Activated CD8-positive, alpha-beta memory T cell treated with anti-CD3 and anti-CD28 coated beads for 24 hours (primary cell): ENCODE data around the gene EIF3A.
"Not testable (repeated sequence)": the region's sequence is repeated elsewhere in the genome, so short reads cannot be mapped to it uniquely, and the experiment has no call there.

Experiments
- DNase-seq: peaks from one replicate; pipeline ENCODE4 v3.0.0-alpha.2; 2020

Gene EIF3A, protein sequence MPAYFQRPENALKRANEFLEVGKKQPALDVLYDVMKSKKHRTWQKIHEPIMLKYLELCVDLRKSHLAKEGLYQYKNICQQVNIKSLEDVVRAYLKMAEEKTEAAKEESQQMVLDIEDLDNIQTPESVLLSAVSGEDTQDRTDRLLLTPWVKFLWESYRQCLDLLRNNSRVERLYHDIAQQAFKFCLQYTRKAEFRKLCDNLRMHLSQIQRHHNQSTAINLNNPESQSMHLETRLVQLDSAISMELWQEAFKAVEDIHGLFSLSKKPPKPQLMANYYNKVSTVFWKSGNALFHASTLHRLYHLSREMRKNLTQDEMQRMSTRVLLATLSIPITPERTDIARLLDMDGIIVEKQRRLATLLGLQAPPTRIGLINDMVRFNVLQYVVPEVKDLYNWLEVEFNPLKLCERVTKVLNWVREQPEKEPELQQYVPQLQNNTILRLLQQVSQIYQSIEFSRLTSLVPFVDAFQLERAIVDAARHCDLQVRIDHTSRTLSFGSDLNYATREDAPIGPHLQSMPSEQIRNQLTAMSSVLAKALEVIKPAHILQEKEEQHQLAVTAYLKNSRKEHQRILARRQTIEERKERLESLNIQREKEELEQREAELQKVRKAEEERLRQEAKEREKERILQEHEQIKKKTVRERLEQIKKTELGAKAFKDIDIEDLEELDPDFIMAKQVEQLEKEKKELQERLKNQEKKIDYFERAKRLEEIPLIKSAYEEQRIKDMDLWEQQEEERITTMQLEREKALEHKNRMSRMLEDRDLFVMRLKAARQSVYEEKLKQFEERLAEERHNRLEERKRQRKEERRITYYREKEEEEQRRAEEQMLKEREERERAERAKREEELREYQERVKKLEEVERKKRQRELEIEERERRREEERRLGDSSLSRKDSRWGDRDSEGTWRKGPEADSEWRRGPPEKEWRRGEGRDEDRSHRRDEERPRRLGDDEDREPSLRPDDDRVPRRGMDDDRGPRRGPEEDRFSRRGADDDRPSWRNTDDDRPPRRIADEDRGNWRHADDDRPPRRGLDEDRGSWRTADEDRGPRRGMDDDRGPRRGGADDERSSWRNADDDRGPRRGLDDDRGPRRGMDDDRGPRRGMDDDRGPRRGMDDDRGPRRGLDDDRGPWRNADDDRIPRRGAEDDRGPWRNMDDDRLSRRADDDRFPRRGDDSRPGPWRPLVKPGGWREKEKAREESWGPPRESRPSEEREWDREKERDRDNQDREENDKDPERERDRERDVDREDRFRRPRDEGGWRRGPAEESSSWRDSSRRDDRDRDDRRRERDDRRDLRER (N-terminal part only)

DNA sequence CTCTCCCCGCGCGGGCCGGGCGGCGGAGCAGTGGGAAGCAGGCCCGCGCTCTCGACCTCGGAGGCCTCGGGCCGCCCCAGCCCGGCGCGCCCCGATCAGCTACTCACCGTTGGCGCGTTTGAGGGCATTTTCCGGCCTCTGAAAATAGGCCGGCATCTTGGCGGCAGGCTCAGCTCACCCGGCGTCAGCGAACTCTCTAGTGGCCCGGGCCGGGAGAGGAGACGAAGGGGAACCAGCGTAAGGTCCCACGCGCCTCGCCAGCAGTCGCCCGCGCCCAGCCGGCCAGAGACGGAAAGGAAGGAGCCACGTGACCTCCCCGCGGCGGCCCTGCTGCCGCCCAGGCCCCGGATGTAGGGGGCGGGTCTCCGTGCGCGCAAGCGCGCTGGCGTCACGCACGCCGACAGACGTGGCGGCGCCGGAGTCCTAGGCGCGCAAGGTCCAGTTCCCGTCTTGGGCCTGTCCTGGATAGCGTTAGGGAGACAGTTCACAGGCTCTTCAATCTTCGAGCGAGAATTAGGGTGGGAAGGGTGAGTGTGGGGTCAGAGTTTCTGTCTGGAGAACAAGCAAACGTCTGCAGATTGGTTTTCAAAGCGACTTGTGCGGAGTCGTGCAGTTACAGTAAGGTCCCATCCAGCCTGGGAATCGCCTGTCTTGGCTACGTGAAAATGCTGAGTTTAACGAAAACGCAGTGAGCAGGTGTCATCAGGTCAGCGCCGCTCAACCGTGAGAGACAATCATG is at the start of gene EIF3A:
TSS of gene EIF3A (minus strand) at position 297 of the 739 bp plus-strand sequence. CDS start at position 156, 141 bp downstream.
- DNase-seq, result peak; percentile 96

GRCh38 chr10:119129721-119130120 is 49.1 kb upstream of the EIF3A start:
- DNase-seq, result no peak

- DNase-seq, result no peak
Measured at GRCh38 chr10:119125942-119126341, 45.3 kb upstream of the EIF3A start.

DNA sequence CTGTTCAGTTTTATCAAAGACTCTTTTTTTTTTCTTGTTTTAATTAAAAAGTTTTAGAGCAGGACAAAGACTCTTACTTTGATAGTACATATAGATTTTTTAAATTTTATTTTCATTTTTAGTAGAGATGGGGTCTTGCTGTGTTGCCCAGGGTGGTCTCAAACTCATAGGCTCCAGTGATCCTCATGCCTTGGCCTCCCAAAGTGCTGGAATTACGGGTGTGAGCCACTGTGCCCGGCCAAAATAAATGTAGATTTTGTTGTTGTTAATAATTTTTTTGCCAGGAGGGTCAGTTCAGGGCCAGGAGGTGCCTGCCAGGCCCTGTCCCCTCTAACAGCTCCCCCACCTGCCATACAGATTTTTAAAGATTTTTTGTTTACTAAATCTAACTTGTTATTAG is 40.3 kb upstream of the EIF3A start:
- no peak for DNase-seq

- no peak for DNase-seq
Measured at GRCh38 chr10:119120413-119120867, 39.8 kb upstream of the EIF3A start.

- DNase-seq, result no peak
Measured at GRCh38 chr10:119119400-119119799, 38.8 kb upstream of the EIF3A start.

DNA sequence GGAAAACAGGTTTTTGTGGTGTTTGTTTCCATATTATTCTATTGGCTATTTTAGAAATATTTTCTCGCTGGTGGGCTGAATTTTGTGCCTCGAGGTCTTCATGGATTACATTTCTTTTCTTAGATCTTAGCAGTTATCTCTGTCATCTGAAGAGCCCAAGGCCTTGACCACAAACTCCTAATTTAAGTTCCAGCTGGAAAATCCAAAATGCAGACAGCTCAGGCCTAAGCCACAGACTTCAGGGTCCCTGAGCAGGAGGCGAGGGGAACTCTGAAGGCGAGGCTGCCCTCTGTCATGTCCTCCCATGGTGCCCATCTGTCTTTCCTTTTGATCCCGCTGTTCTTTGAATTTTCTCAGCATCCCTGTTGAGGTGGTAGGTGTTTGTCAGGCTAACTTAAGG is 37.6 kb upstream of the EIF3A start:
- no peak for DNase-seq

DNA sequence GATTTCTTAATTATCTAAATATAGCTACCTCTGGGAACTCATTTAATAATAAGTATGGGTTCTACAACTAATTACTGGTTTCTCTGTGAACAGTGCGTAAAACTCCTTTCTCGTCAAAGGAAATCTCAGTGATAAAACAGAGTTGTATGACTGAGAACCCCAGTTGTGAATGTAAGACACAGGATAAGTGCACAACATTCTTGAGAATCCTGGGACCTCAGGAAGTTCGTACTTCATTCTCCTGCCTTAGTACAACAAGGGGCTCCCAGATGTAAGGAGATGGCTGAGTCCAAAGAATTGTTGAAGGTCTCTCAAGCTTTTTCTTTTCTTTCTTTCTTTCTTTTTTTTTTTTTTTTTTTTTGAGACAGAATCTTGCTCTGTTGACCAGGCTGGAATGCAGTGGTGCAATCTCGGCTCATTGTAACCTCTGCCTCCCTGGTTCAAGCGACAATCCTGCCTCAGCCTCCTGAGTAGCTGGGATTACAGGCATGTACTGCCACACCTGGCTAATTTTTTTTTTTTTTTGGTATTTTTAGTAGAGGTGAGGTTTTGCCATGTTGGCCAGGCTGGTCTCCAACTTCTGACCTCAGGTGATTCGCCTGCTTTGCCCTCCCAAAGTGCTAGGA is 35.8 kb upstream of the EIF3A start:
- DNase-seq, result no peak

- no peak for DNase-seq
Measured at GRCh38 chr10:119115926-119116325, 35.3 kb upstream of the EIF3A start.

- no peak for DNase-seq
Measured at GRCh38 chr10:119113751-119114732, 33.4 kb upstream of the EIF3A start.

- DNase-seq, result no peak
Measured at GRCh38 chr10:119112056-119112455, 31.4 kb upstream of the EIF3A start.

GRCh38 chr10:119107771-119108170 is 27.2 kb upstream of the EIF3A start:
- DNase-seq, result not testable (repeated sequence)

DNA sequence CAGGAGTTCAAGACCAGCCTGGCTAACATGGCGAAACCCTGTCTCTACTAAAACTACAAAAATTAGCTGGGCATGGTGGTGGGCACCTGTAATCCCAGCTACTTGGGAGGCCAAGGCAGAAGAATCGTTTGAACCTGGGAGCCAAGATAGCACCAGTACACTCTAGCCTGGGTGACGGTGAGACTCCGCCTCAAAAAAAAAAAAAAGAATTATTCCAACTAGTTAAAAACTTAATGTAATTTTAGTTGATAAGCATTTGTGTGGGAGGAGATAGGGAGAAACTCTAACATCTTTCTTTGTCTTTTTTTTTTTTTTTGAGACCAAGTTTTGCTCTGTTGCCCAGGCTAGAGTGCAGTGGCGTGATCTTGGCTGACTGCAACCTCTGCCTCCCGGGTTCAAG is 26.5 kb upstream of the EIF3A start:
- DNase-seq, result not testable (repeated sequence)

DNA sequence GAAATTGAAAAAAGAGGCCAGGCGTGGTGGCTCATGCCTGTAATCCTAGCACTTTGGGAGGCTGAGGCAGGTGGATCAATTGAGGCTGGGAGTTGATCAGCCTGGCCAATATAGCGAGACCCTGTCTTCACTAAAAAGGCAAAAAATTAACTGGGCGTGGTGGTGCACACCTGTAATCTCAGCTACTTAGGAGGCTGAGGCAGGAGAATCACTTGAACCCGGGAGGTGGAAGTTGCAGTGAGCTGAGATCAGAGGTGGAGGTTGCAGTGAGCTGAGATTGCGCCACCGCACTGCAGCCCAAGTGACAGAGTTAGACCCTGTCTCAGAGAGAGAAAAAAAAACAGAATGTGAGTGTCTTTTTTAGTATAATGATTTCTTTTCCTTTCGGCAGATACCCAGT is 25.3 kb upstream of the EIF3A start:
- DNase-seq, result not testable (repeated sequence)

- no peak for DNase-seq
Measured at GRCh38 chr10:119105155-119105554, 24.5 kb upstream of the EIF3A start.

- peak; percentile 68 for DNase-seq
Measured at GRCh38 chr10:119104654-119105015, 24.0 kb upstream of the EIF3A start.

DNA sequence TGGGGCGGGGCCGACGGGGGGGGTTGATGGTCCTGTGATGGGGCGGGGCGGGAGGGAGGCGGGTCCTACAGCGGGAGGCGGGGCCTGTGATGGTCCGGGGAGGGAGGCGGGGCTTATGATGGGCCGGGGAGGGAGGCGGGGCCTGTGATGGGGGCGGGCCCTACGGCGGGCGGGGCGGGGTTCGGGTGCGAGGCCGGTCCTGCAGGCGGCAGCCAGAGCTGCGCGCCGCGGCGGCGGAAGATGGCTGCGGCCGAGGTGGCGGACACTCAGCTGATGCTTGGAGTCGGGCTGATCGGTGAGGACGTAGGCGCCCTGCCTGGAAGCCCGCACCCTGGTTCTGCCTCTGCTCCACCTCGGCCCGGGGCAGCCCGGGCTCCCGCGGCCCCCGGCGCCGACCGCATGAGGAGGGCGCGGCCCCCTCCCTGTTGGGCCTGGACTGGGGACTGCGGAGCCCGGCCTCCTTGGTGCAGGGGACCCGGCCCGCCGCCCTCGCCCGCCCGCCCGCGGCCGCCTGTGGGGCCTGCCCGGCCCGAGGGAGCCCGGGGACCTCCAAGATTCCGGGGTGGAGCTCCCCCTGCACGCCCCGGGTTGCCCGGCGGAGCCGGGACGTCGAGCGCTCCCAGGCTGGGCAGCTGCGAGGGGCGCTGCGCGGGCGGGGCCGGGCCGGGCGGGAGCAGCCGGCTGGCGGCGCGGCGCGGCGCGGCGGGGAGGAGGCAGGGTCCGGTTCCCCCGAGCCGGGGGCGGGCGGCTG is 23.5 kb upstream of the EIF3A start, which contains the start of gene DENND10:
TSS of gene DENND10 (plus strand) at position 211 of the 751 bp plus-strand sequence. CDS start at position 241, 30 bp downstream.
- peak; percentile 88 for DNase-seq

DNA sequence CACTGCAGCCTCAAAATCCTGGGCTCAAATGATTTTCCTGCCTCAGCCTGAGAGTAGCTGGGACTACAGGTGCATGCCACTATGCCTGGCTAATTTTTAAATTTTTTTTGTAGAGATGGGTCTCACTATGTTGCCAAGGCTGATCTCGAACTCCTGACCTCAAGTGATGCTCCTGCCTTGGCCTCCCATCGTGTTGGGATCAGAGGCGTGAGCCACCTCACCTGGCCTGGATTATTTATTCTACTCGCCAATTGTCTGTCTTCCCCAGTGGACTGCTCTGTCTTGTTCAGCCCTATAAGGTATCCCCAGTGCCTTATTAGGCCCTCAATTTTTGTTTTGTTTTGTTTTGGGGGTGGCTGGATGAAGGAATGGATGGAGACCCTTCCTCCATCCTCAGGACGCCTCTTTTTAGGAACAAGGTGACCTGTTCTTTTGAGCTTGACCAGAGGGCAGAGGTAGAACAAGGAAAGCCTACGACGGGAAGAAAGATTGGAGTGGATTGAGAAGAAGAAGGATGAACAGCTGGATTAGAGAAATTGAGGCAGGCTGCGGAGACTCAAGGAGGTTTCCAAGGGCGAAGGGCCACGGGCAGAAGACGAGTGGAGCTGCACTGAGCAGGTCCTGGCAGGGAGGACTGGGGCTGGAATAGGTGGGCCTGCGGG is 22.8 kb upstream of the EIF3A start:
- no peak for DNase-seq
